ENCODE results near the gene MYL12A. TPM values are rescaled to one million over a fixed set of nuclear protein-coding genes. Genes with fewer than 3 reads are reported as not detected.
"Not testable (repeated sequence)": the region's sequence is repeated elsewhere in the genome, so short reads cannot be mapped to it uniquely, and the experiment has no call there.

MYL12A gene
- total RNA-seq, 4 donors from 2014 or later: 306 to 544 (median 331) TPM

GRCh38 chr18:3266062-3266608, 18.5 kb downstream of the MYL12A start:
- intact Hi-C loops (cut with DNase I): no loop called here
- Histone ChIP-seq H3K36me3 (no peaks in the 10 kb centered on the region), H3K9me3 (no peaks in the 10 kb centered on the region), H3K4me3 (replicated peaks in 1 of 3) (no peak overlapping the region), H3K27ac (no peak overlapping the region), H3K27me3 (no peaks in the 10 kb centered on the region), H3K4me1 (peaks cover 52 to 60% of the 10 kb centered on the region in 2 donors)
- 62 to 67% methylated on average over 4 to 7 of the region's 7 CpGs for WGBS, 2 donors
- DNase-seq: no peak
- TF ChIP-seq POLR2A (IDR thresholded peaks at IDR 0.05): no peak
- TF ChIP-seq, protein P1, sequence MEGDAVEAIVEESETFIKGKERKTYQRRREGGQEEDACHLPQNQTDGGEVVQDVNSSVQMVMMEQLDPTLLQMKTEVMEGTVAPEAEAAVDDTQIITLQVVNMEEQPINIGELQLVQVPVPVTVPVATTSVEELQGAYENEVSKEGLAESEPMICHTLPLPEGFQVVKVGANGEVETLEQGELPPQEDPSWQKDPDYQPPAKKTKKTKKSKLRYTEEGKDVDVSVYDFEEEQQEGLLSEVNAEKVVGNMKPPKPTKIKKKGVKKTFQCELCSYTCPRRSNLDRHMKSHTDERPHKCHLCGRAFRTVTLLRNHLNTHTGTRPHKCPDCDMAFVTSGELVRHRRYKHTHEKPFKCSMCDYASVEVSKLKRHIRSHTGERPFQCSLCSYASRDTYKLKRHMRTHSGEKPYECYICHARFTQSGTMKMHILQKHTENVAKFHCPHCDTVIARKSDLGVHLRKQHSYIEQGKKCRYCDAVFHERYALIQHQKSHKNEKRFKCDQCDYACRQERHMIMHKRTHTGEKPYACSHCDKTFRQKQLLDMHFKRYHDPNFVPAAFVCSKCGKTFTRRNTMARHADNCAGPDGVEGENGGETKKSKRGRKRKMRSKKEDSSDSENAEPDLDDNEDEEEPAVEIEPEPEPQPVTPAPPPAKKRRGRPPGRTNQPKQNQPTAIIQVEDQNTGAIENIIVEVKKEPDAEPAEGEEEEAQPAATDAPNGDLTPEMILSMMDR (IDR thresholded peaks at IDR 0.05): no peak

GRCh38 chr18:3268306-3268705, 20.7 kb downstream of the MYL12A start:
- H3K4me3 ChIP-seq (replicated peaks in 1 of 3): no peak overlapping the region
- no peaks in the 10 kb centered on the region for H3K27me3 ChIP-seq
- intact Hi-C loops (cut with DNase I): no loop called here
- H3K27ac ChIP-seq: no peak overlapping the region
- peaks cover 0 to 5% of the 10 kb centered on the region in 2 donors for H3K36me3 ChIP-seq
- no peak for DNase-seq
- H3K4me1 ChIP-seq: peaks cover 51 to 60% of the 10 kb centered on the region in 2 donors
- no peaks in the 10 kb centered on the region for H3K9me3 ChIP-seq
- TF ChIP-seq, protein P1 (IDR thresholded peaks at IDR 0.05): no peak
- no peak for TF ChIP-seq POLR2A (IDR thresholded peaks at IDR 0.05)

DNA sequence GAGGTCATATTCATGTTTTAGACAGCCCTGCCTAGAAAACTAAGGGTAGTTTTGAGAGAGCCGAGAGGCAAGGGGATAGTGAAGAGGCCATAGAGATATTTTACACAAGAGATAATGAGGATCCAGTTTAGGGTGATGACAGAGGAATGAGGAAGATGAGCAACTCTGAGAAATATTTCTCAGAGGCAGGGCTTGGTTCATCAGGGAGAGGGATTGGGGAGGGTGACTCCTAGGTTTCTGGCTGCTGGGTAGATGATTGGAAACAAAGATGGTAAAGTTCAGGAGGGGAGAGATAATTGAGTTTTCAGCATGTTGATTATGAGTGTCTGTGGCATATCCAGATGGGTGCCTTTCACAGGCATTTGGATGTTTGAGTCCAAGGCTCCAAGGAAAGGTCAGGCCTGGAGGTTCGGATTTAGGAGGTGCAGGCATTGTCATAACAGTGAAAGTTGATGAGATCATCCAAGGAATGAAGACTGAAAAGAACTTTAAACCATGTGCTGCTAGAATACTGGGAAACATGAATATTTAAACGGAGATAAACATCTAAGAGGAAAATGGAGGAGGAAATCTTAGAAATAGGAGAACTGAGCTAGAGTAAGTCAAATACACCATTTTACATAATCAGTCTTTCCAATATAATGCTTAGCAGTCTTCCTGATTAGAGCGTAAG, 21.8 kb downstream of the MYL12A start:
- 88 to 91% methylated on average over 4 of the region's 4 CpGs for WGBS, 2 donors
- no peak for DNase-seq
- H3K27ac ChIP-seq: no peak overlapping the region

DNA sequence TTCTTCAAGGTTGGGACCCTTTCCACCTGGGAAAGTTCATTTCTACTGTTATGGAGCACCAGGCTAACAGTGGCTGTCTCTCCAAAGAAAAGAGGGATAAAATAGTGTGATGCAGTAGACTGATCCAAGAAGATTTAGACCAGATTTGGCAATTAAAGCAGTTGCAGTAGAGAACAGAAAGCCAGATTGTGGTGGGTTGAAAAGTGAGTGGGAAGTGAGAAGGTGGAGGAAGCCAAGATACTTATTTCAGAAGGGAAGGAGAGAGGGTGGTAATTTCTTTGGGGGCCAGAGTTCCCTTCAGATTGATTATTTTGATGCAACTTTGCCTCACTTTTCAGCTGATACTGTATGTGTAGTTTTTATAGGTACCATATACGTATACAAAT, 22.3 kb downstream of the MYL12A start:
- peaks cover 4 to 9% of the 10 kb centered on the region in 2 donors for H3K36me3 ChIP-seq
- no peaks in the 10 kb centered on the region for H3K27me3 ChIP-seq
- TF ChIP-seq, protein P1 (IDR thresholded peaks at IDR 0.05): no peak
- TF ChIP-seq POLR2A (IDR thresholded peaks at IDR 0.05): no peak
- no peak for DNase-seq
- H3K4me1 ChIP-seq: peaks cover 38 to 45% of the 10 kb centered on the region in 2 donors
- no peak overlapping the region for H3K27ac ChIP-seq
- 93 to 95% methylated on average over 1 of the region's 1 CpG for WGBS, 2 donors
- no peak overlapping the region for H3K4me3 ChIP-seq (replicated peaks in 1 of 3)
- intact Hi-C loops (cut with DNase I): no loop called here
- no peaks in the 10 kb centered on the region for H3K9me3 ChIP-seq

More for the DNA sequence above, 21.8 kb downstream of the MYL12A start:
- no peaks in the 10 kb centered on the region for H3K27me3 ChIP-seq
- H3K9me3 ChIP-seq: no peaks in the 10 kb centered on the region
- H3K4me3 ChIP-seq (replicated peaks in 1 of 3): no peak overlapping the region
- intact Hi-C loops (cut with DNase I): no loop called here
- H3K4me1 ChIP-seq: peaks cover 43 to 49% of the 10 kb centered on the region in 2 donors
- TF ChIP-seq, protein P1 (IDR thresholded peaks at IDR 0.05): no peak
- no peak for TF ChIP-seq POLR2A (IDR thresholded peaks at IDR 0.05)
- H3K36me3 ChIP-seq: peaks cover 0 to 5% of the 10 kb centered on the region in 2 donors

DNA sequence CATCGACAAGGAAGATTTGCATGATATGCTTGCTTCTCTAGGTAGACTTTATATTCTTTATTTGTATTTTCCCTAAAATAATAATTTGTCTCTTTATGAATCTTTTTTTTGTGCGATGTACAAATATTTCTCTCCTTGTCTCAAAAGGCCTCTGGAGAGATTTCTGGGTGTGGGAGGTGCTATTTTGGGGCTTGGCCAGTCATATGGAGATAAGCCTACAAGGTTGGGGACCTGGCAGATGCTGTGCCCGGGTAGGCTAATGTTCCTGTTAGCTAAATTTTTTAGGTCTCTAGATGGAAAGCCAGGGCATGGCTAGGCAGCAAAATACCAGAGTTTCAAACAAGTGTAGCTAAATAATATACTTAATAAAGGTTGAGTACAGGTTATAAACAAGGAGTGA, 25.4 kb downstream of the MYL12A start:
- Histone ChIP-seq H3K27me3 (no peaks in the 10 kb centered on the region), H3K9me3 (no peaks in the 10 kb centered on the region), H3K4me3 (replicated peaks in 1 of 3) (no peak overlapping the region), H3K4me1 (peaks cover 14 to 16% of the 10 kb centered on the region in 2 donors), H3K36me3 (peaks cover 14 to 19% of the 10 kb centered on the region in 2 donors), H3K27ac (no peak overlapping the region)
- no peak for DNase-seq
- WGBS, 2 donors: 61 to 63% methylated on average over 3 of the region's 3 CpGs
- intact Hi-C loops (cut with DNase I): no loop called here
- no peak for TF ChIP-seq POLR2A (IDR thresholded peaks at IDR 0.05)
- TF ChIP-seq, protein P1 (IDR thresholded peaks at IDR 0.05): no peak

DNA sequence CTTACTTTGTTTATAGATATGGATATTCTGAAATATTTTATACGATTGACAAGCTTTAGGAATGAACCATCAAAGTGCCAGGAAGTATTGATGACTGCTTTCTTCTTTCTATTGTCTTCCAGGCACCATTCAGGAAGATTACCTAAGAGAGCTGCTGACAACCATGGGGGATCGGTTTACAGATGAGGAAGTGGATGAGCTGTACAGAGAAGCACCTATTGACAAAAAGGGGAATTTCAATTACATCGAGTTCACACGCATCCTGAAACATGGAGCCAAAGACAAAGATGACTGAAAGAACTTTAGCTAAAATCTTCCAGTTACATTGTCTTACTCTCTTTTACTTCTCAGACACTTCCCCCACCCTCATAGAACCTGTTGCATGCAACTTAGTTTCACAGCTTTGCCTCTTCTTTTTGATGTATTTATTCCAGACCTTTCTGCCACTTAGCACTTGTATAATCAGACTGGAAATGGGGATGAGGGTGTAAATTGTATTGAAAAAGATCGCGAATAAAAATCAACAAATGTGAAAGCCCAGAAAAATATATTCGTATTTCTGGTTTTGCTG, 30.1 kb downstream of the MYL12A start:
- H3K4me3 ChIP-seq (replicated peaks in 1 of 3); intact Hi-C loops (cut with DNase I); H3K27me3 ChIP-seq; H3K27ac ChIP-seq; H3K9me3 ChIP-seq; H3K4me1 ChIP-seq; DNase-seq: not testable (repeated sequence)
- H3K36me3 ChIP-seq: peaks cover 24 to 25% of the 10 kb centered on the region in 2 donors
- 79 to 88% methylated on average over 7 of the region's 7 CpGs for WGBS, 2 donors

Data from thyroid gland (tissue), 4 donors.